ENCODE measurements around the gene VAMP4.

GRCh38 chr1:171769754-171770153 lies 27.9 kb upstream of the VAMP4 start:
- TF ChIP-seq CTCF (IDR thresholded peaks at IDR 0.05) (no peak), POLR2AphosphoS5 (IDR thresholded peaks at IDR 0.05) (no peak), POLR2A (IDR thresholded peaks at IDR 0.05) (no peak), EP300 (IDR thresholded peaks at IDR 0.05) (no peak)

All from stomach (tissue), 4 donors.